GM13976 (cell line): ENCODE results near the gene COX6A1.

Experiments
- DNase-seq: peaks from one replicate; pipeline ENCODE4 v3.0.0; 2012; ENCODE audit warnings: low spot score
- CTCF ChIP-seq: IDR thresholded peaks from 2 replicates; pipeline ENCODE4 v1.5.1; 2012; ENCODE audit warnings: borderline replicate concordance, mild to moderate bottlenecking; ENCODE audit not compliant: insufficient read depth; ENCODE audit errors: extremely low read depth, missing control alignments, control extremely low read depth
- in situ Hi-C: fragments of 300-500 bp; cut with MboI; formaldehyde crosslinking; loops from one replicate; pipeline ENCODE4 v1.12.0; 2022; ENCODE audit warnings: low sequenced_read_pairs, mixed read lengths, inconsistent platforms; ENCODE audit not compliant: unreplicated experiment

COX6A1 gene

GRCh38 chr12:120466560-120467315 lies 28.8 kb downstream of the COX6A1 start:
- TF ChIP-seq CTCF, result peak; percentile 40
- DNase-seq, result no peak
- in situ Hi-C loops, result no loop called here

GRCh38 chr12:120467439-120467838 lies 29.5 kb downstream of the COX6A1 start:
- no peak for TF ChIP-seq CTCF
- no peak for DNase-seq
- in situ Hi-C loops, result no loop called here

- DNase-seq, result peak; percentile 46
- in situ Hi-C loops, result no loop called here
- TF ChIP-seq CTCF, result no peak
Observed at GRCh38 chr12:120468325-120468820, 30.5 kb downstream of the COX6A1 start.

- DNase-seq, result peak; percentile 76
- in situ Hi-C loops, result no loop called here
- peak; percentile 21 for TF ChIP-seq CTCF
Observed at GRCh38 chr12:120468821-120469449, 31.0 kb downstream of the COX6A1 start.

GRCh38 chr12:120469450-120470149 lies 31.7 kb downstream of the COX6A1 start, which contains the start of gene SRSF9:
SRSF9 (minus strand) TSS chr12:120469748; CDS start chr12:120469609, 139 bp downstream.
- in situ Hi-C loops, result no loop called here
- TF ChIP-seq CTCF, result peak; percentile 89
- peak; percentile 100 for DNase-seq

- no peak for DNase-seq
- TF ChIP-seq CTCF, result no peak
- in situ Hi-C loops, result no loop called here
Observed at GRCh38 chr12:120470150-120470784, 32.4 kb downstream of the COX6A1 start.
